Tongue (tissue), 2 donors: ENCODE data around the gene SPRR3. TPM values are rescaled to one million over a fixed set of nuclear protein-coding genes. Genes with fewer than 3 reads are reported as not detected.
"Not testable (repeated sequence)": the region's sequence is repeated elsewhere in the genome, so short reads cannot be mapped to it uniquely, and the experiment has no call there.

Experiments used
- DNase-seq: peaks from one replicate; pipeline ENCODE4 v3.0.0-alpha.2; 2015
- total RNA-seq: library from RNA; depleted of rRNA; stranded (reverse); fragments of >200 nt; gene quantifications from one replicate; pipeline ENCODE4 v1.2.3, GENCODE V29; 2014

The SPRR3 gene
- total RNA-seq, 1 donor from 2014 or later, result 58.0 TPM

GRCh38 chr1:152983743-152984142 is 17.8 kb upstream of the SPRR3 start, which contains the start of gene SPRR1A:
Gene SPRR1A, plus strand, starts transcription at chr1:152984081. Its CDS starts 1,150 bp downstream, at chr1:152985231.
- no peak for DNase-seq

- DNase-seq, result no peak
Observed at GRCh38 chr1:152986578-152986977, 15.0 kb upstream of the SPRR3 start.

- DNase-seq, result no peak
Observed at GRCh38 chr1:152993186-152993585, 8.4 kb upstream of the SPRR3 start.

GRCh38 chr1:152995842-152996241 is 5.7 kb upstream of the SPRR3 start:
- no peak for DNase-seq

- peak; percentile 19 for DNase-seq
Observed at GRCh38 chr1:152996633-152997400, 4.7 kb upstream of the SPRR3 start.

- DNase-seq, result no peak
Observed at GRCh38 chr1:152997901-152998300, 3.6 kb upstream of the SPRR3 start.

- no peak for DNase-seq
Observed at GRCh38 chr1:152998476-152998875, 3.1 kb upstream of the SPRR3 start.

GRCh38 chr1:152999818-153000217 is 1.7 kb upstream of the SPRR3 start:
- DNase-seq, result peak; percentile 20

GRCh38 chr1:153000294-153000693 is 1.3 kb upstream of the SPRR3 start:
- no peak for DNase-seq

GRCh38 chr1:153011235-153011758 is 9.7 kb downstream of the SPRR3 start:
- DNase-seq, result not testable (repeated sequence)

GRCh38 chr1:153021829-153022228 is 20.3 kb downstream of the SPRR3 start:
- DNase-seq, result not testable (repeated sequence)

GRCh38 chr1:153022340-153022739 is 20.8 kb downstream of the SPRR3 start:
- not testable (repeated sequence) for DNase-seq

- DNase-seq, result no peak
Observed at GRCh38 chr1:153023109-153023508, 21.6 kb downstream of the SPRR3 start.

- no peak for DNase-seq
Observed at GRCh38 chr1:153024413-153024812, 22.9 kb downstream of the SPRR3 start.

GRCh38 chr1:153025797-153026196 is 24.2 kb downstream of the SPRR3 start:
- no peak for DNase-seq

GRCh38 chr1:153028766-153029165 is 27.2 kb downstream of the SPRR3 start:
- DNase-seq, result no peak

GRCh38 chr1:153030895-153031294 is 29.3 kb downstream of the SPRR3 start, which contains the start of gene SPRR1B:
Gene SPRR1B, plus strand, starts transcription at chr1:153031203. Its CDS starts 1,143 bp downstream, at chr1:153032346.
- peak; percentile 1 for DNase-seq

- no peak for DNase-seq
Observed at GRCh38 chr1:153032073-153032472, 30.5 kb downstream of the SPRR3 start.

GRCh38 chr1:153032677-153033308 is 31.2 kb downstream of the SPRR3 start:
- DNase-seq, result peak; percentile 14

- DNase-seq, result no peak
Observed at GRCh38 chr1:153035211-153035610, 33.7 kb downstream of the SPRR3 start.

- no peak for DNase-seq
Observed at GRCh38 chr1:153040950-153041631, 39.5 kb downstream of the SPRR3 start, which contains the start of gene SPRR2D. Gene SPRR2D, minus strand, starts transcription at chr1:153041120. Its CDS starts 774 bp downstream, at chr1:153040346.

- DNase-seq, result no peak
Observed at GRCh38 chr1:153049211-153049610, 47.7 kb downstream of the SPRR3 start.
